ENCODE measurements around the gene GALNT10.

GRCh38 chr5:154271936-154272514 is 81.5 kb downstream of the GALNT10 start:
- TF ChIP-seq POLR2A (IDR thresholded peaks at IDR 0.05) (no peak), CTCF (IDR thresholded peaks at IDR 0.05) (no peak)
